SK-N-SH (cell line): ENCODE results near the gene STOML2. TPM values are rescaled to one million over a fixed set of nuclear protein-coding genes. Genes with fewer than 3 reads are reported as not detected.
A peak's percentile ranks its signal among the peaks of the same experiment; 100 is the strongest.

Experiments used
- CTCF ChIA-PET: fragments of 300-600, 350-600 bp; formaldehyde crosslinking; extraction: SDS; loops from one replicate; lab custom pipeline; 2021; lab: Yijun Ruan, JAX
- POLR2A ChIA-PET: fragments of 350-600 bp; sonication (Branson Sonifier 250); formaldehyde crosslinking; extraction: SDS; loops from one replicate; lab custom pipeline; 2020; ENCODE audit warnings: antibody characterized with exemption, inconsistent platforms; lab: Yijun Ruan, JAX
- DNase-seq: peaks from one replicate; pipeline ENCODE4 v3.0.0; 2012
- H2AFZ ChIP-seq: fragments of 200-600 bp; sonication (generic); 2 replicates; pipeline ENCODE4 v1.8.1; 2016; ENCODE audit warnings: antibody characterized with exemption, mild to moderate bottlenecking, low read depth
- H3F3A ChIP-seq: fragments of 200-600 bp; sonication (generic); replicated peaks from 2 replicates; pipeline ENCODE3; 2016; ENCODE audit warnings: antibody characterized with exemption, mild to moderate bottlenecking; ENCODE audit not compliant: insufficient read depth
- H3K27ac ChIP-seq, 2 experiments: fragments of 200-500 bp in 1 of 2; fragments of 200-600 bp in 1 of 2; sonication (Bioruptor generic) in 1 of 2; sonication (generic), shearing (Covaris generic) in 1 of 2; 2 replicates each; pipeline versions ENCODE4 v1.5.1 to v1.6.1; 2014 to 2016; ENCODE audit warnings: low read depth in 2 of 2, inconsistent platforms in 1 of 2, low read length in 1 of 2, mild to moderate bottlenecking in 1 of 2, mixed read lengths in 1 of 2
- H3K27me3 ChIP-seq: fragments of 200-600 bp; sonication (generic), shearing (Covaris generic); 2 replicates; pipeline ENCODE4 v1.6.1; 2016; ENCODE audit warnings: mixed run types; ENCODE audit not compliant: insufficient read depth
- H3K36me3 ChIP-seq, 2 experiments: fragments of 200-500 bp in 1 of 2; fragments of 200-600 bp in 1 of 2; sonication (Bioruptor generic) in 1 of 2; sonication (generic) in 1 of 2; replicated peaks in 1 of 2; 2 replicates each; pipeline versions ENCODE3 to v1.5.1; 2014 to 2016; ENCODE audit warnings: low read length in 1 of 2, mild to moderate bottlenecking in 1 of 2; ENCODE audit not compliant: insufficient read depth in 2 of 2, control insufficient read depth in 1 of 2
- H3K4me1 ChIP-seq, 2 experiments: fragments of 200-500 bp in 1 of 2; fragments of 200-600 bp in 1 of 2; sonication (Bioruptor generic) in 1 of 2; sonication (generic), shearing (Covaris generic) in 1 of 2; 2 replicates each; pipeline versions ENCODE4 v1.5.1 to v1.6.1; 2014 to 2016; ENCODE audit warnings: low read depth in 1 of 2, low read length in 1 of 2, mixed run types in 1 of 2; ENCODE audit not compliant: insufficient read depth in 2 of 2, control insufficient read depth in 1 of 2
- H3K4me2 ChIP-seq: fragments of 200-600 bp; sonication (generic), shearing (Covaris generic); 2 replicates; pipeline ENCODE4 v1.6.1; 2017; ENCODE audit warnings: mixed run types
- H3K4me3 ChIP-seq, 2 experiments: fragments of 200-500 bp in 1 of 2; fragments of 200-600 bp in 1 of 2; sonication (Bioruptor generic) in 1 of 2; sonication (generic), shearing (Covaris generic) in 1 of 2; 2 replicates each; pipeline versions ENCODE4 v1.5.1 to v1.8.1; 2014 to 2016; ENCODE audit warnings: low read depth in 2 of 2, inconsistent platforms in 1 of 2, low read length in 1 of 2, mild to moderate bottlenecking in 1 of 2, mixed read lengths in 1 of 2, moderate library complexity in 1 of 2
- H3K79me2 ChIP-seq: fragments of 200-600 bp; sonication (generic); 2 replicates; pipeline ENCODE4 v1.8.1; 2017; ENCODE audit warnings: mild to moderate bottlenecking; ENCODE audit not compliant: insufficient read depth
- H3K9ac ChIP-seq: fragments of 200-600 bp; sonication (generic); 2 replicates; pipeline ENCODE4 v1.6.1; 2017; ENCODE audit warnings: mixed run types
- H3K9me2 ChIP-seq: fragments of 200-600 bp; sonication (generic); 2 replicates; pipeline ENCODE4 v1.6.1; 2017; ENCODE audit warnings: mixed run types
- H3K9me3 ChIP-seq: fragments of 200-600 bp; sonication (generic); 2 replicates; pipeline ENCODE4 v1.6.1; 2017; ENCODE audit warnings: mixed run types, mild to moderate bottlenecking, moderate library complexity
- H4K20me1 ChIP-seq: fragments of 200-600 bp; sonication (generic); 2 replicates; pipeline ENCODE4 v1.6.1; 2017; ENCODE audit warnings: mild to moderate bottlenecking, mixed run types; ENCODE audit not compliant: insufficient read depth
- EP300 ChIP-seq, 2 experiments: IDR thresholded peaks; 2 replicates each; pipeline versions ENCODE4 v1.4.0 to v1.6.1; 2012; ENCODE audit warnings: borderline replicate concordance in 1 of 2, low read depth in 1 of 2, low read length in 1 of 2
- EZH2phosphoT487 ChIP-seq: fragments of 200-600 bp; sonication (generic); IDR thresholded peaks from 2 replicates; pipeline ENCODE4 v1.6.1; 2017; ENCODE audit warnings: low read depth, mixed run types, mild to moderate bottlenecking, antibody characterized with exemption, moderate library complexity, borderline replicate concordance
- FOXJ3 ChIP-seq: sonication (generic); formaldehyde crosslinking; IDR thresholded peaks from 2 replicates; pipeline ENCODE4 v1.5.1; 2020; ENCODE audit warnings: mild to moderate bottlenecking, missing genetic modification reagents
- FOXM1 ChIP-seq: IDR thresholded peaks from 2 replicates; pipeline ENCODE4 v1.4.0; 2012; ENCODE audit warnings: low read depth, mild to moderate bottlenecking
- MEF2A ChIP-seq: IDR thresholded peaks from 2 replicates; pipeline ENCODE4 v1.4.0; 2012; ENCODE audit warnings: low read depth, borderline replicate concordance
- MXI1 ChIP-seq: IDR thresholded peaks from 2 replicates; pipeline ENCODE4 v1.6.1; 2012; ENCODE audit warnings: mild to moderate bottlenecking, low read depth, low read length, improper control_type of control experiment
- NFIC ChIP-seq: IDR thresholded peaks from 2 replicates; pipeline ENCODE4 v1.4.0; 2012; ENCODE audit warnings: borderline replicate concordance
- RFX5 ChIP-seq: IDR thresholded peaks from 2 replicates; pipeline ENCODE4 v1.6.1; 2012; ENCODE audit warnings: mild to moderate bottlenecking, improper control_type of control experiment, low read length
- SMC3 ChIP-seq: IDR thresholded peaks from 2 replicates; pipeline ENCODE4 v1.6.1; 2012; ENCODE audit warnings: low read depth, low read length, improper control_type of control experiment
- TEAD4 ChIP-seq: IDR thresholded peaks from 2 replicates; pipeline ENCODE4 v1.4.0; 2012; ENCODE audit warnings: mild to moderate bottlenecking, borderline replicate concordance; ENCODE audit not compliant: insufficient read depth
- WGBS: methylation state at CpG from one replicate; pipeline ENCODE4 v1.1.6; 2017; ENCODE audit warnings: low lambda C conversion rate; 5-methylcytosine and 5-hydroxymethylcytosine counted together
- polyA plus RNA-seq, 3 experiments: library from polyadenylated mRNA; depleted of rRNA; stranded (reverse); fragments of >200 nt; gene quantifications; 2 replicates each; pipeline ENCODE4 v1.2.3, GENCODE V29; 2012
- TF ChIP-seq, protein P1 (sequence below): IDR thresholded peaks from 2 replicates; pipeline ENCODE4 v1.6.1; 2012; ENCODE audit warnings: mild to moderate bottlenecking, low read depth, low read length, moderate library complexity
- TF ChIP-seq, protein P2 (sequence below): IDR thresholded peaks from 2 replicates; pipeline ENCODE4; 2012
- TF ChIP-seq, protein P3 (sequence below): IDR thresholded peaks from 2 replicates; pipeline ENCODE4 v1.4.0; 2012; ENCODE audit warnings: low read depth, borderline replicate concordance
- TF ChIP-seq, protein P4 (sequence below): IDR thresholded peaks from 2 replicates; pipeline ENCODE4 v1.4.0; 2012; ENCODE audit warnings: low read depth
- TF ChIP-seq, protein P5 (sequence below): IDR thresholded peaks from 2 replicates; pipeline ENCODE4 v1.4.0; 2012; ENCODE audit warnings: low read depth, borderline replicate concordance

The STOML2 gene
- polyA plus RNA-seq, 1 of the 3 experiments (the other 2 are of a cell fraction), result 232 TPM

DNA sequence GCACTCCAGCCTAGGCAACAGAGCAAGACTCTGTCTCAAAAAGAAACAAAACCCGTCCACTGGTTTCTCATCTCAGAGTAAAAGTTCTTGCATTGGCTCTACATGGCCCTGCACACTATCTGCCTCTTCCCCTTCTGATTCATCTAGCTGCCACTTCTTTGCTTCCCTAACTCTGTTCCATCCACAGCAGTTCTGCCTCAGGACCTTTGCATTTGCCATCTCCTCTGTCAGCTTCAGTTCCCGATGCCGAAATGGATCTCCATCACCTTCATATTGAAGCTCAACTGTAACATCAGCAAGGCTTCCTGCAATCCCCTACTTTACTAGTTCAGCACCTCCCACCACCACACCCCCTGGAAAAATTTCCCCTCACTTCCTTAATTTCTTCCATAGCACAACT, 5.4 kb downstream of the STOML2 start:
- Histone ChIP-seq H3K36me3 (peaks cover 19 to 39% of the 10 kb centered on the region in 2 experiments), H4K20me1 (no peaks in the 10 kb centered on the region), H3K9me2 (no peaks in the 10 kb centered on the region), H3K27me3 (no peaks in the 10 kb centered on the region), H3K9me3 (no peaks in the 10 kb centered on the region), H3K4me1 (peaks cover 12 to 23% of the 10 kb centered on the region in 2 experiments; a peak in 3 of 4 replicates), H3K4me3 (no peak overlapping the region), H3K79me2 (peaks cover 29% of the 10 kb centered on the region), H3K9ac (no peak overlapping the region), H3F3A (peaks cover 9% of the 10 kb centered on the region), H2AFZ (no peak overlapping the region), H3K4me2 (no peak overlapping the region), H3K27ac (no peak overlapping the region)
- CTCF ChIA-PET, result interaction anchor here (1.1 to 7.4 kb wide), 3 partner anchors 26 to 199 kb away, joined by 4 to 54 read pairs (median 19); partner anchors contain the start of gene VCP
- POLR2A ChIA-PET, result interaction anchor here (1.2 kb wide), 1 partner anchor 16 kb away, joined by 3 read pairs; no protein-coding TSS in a partner anchor
- TF ChIP-seq SMC3, result no peak
- TF ChIP-seq, protein P1, sequence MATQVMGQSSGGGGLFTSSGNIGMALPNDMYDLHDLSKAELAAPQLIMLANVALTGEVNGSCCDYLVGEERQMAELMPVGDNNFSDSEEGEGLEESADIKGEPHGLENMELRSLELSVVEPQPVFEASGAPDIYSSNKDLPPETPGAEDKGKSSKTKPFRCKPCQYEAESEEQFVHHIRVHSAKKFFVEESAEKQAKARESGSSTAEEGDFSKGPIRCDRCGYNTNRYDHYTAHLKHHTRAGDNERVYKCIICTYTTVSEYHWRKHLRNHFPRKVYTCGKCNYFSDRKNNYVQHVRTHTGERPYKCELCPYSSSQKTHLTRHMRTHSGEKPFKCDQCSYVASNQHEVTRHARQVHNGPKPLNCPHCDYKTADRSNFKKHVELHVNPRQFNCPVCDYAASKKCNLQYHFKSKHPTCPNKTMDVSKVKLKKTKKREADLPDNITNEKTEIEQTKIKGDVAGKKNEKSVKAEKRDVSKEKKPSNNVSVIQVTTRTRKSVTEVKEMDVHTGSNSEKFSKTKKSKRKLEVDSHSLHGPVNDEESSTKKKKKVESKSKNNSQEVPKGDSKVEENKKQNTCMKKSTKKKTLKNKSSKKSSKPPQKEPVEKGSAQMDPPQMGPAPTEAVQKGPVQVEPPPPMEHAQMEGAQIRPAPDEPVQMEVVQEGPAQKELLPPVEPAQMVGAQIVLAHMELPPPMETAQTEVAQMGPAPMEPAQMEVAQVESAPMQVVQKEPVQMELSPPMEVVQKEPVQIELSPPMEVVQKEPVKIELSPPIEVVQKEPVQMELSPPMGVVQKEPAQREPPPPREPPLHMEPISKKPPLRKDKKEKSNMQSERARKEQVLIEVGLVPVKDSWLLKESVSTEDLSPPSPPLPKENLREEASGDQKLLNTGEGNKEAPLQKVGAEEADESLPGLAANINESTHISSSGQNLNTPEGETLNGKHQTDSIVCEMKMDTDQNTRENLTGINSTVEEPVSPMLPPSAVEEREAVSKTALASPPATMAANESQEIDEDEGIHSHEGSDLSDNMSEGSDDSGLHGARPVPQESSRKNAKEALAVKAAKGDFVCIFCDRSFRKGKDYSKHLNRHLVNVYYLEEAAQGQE, result no peak
- no peak for TF ChIP-seq FOXJ3 (CRISPR knock-in tag)
- DNase-seq, result no peak
- 87% methylated on average over 3 of the region's 3 CpGs for WGBS

DNA sequence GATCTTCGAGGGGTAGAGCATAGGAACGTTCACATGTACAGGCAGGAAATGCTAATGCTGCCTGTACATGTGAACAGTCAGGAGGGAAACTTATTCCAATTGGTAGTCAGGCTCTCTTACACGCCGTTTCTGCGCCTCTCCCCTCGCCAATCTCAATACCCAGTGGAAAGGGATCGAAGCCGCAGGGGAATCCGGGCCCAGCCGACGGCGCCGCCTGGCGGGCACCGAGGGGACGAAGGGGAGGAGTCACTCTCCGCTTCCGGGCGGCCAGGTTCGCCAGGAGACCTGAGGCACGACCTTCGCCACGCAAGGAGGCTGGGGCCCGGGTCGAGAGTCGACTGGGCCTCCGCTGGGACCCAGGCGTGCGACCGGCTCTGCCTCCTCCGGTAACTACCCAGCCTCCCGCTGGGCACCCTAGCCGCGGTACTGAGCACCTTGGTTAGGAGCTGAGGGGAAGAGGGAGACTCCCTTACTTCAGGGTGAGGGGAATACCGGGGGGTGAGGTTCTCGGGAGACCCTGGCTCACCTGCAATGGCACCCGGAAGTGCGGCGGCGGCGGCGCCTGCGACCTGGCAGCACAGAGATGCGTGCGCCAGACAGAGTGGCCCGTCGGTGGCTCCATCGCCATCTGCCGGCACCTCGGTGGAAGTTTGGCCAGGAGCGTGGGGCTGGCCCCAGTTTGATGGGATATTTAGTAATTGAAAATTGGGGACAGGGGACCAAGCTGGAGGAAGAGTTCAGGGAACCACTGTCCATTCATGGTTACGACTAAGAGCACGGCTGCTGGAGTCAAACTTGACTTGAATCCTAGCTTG, 6.7 kb downstream of the STOML2 start, which contains the start of gene PIGO:
Gene PIGO (minus strand): TSS at position 557 of the 815 bp plus-strand sequence. CDS start 1,026 bp downstream, outside the sequence.
- 2% methylated on average over 37 of the region's 53 CpGs for WGBS
- H2AFZ ChIP-seq, result peak within 1 kb of the TSS; percentile 98
- peaks cover 5 to 11% of the 10 kb centered on the region in 2 experiments; a peak in 1 of 4 replicates for H3K4me1 ChIP-seq
- ChIA-PET POLR2A (interaction anchor here (0.7 to 1.4 kb wide), 3 partner anchors 16 to 562 kb away, joined by 3 to 8 read pairs (median 6); partner anchors contain the start of genes CCDC107, FANCG and VCP), CTCF (interaction anchor here (0.7 to 7.4 kb wide), 30 partner anchors 9 to 461 kb away, joined by 3 to 55 read pairs (median 4); partner anchors contain the start of genes ATOSB, DNAJB5, FANCG and VCP)
- peaks cover 15% of the 10 kb centered on the region; the same call in 1 of the 2 replicates for H3K79me2 ChIP-seq
- no peaks in the 10 kb centered on the region for H4K20me1 ChIP-seq
- no peaks in the 10 kb centered on the region for H3K27me3 ChIP-seq
- H3K36me3 ChIP-seq, result peaks cover 20 to 45% of the 10 kb centered on the region in 2 experiments
- peak within 1 kb of the TSS; percentile 99 for H3K9ac ChIP-seq
- H3K9me2 ChIP-seq, result no peaks in the 10 kb centered on the region
- H3K4me3 ChIP-seq, result peak within 1 kb of the TSS; percentile 84 to 99
- peak; percentile 92 for DNase-seq
- no peaks in the 10 kb centered on the region for H3K9me3 ChIP-seq
- H3K4me2 ChIP-seq, result peak within 1 kb of the TSS; percentile 99
- peak within 1 kb of the TSS; percentile 95 to 96 for H3K27ac ChIP-seq
- H3F3A ChIP-seq, result peaks cover 9% of the 10 kb centered on the region
- TF ChIP-seq RFX5 (no peak), FOXM1 (no peak), MEF2A (no peak), FOXJ3 (CRISPR knock-in tag) (0 out of 2 replicates have a peak, but pooled peaks have one; percentile 66), NFIC (no peak), EZH2phosphoT487 (no peak), MXI1 (peak; percentile 71), TEAD4 (no peak), EP300 (IDR thresholded peaks at IDR 0.05; ENCODE audit: borderline replicate concordance in 1 of 2, low read depth in 1 of 2, low read length in 1 of 2) (no peak; a peak in 1 of 4 replicates)
- TF ChIP-seq, protein P2, sequence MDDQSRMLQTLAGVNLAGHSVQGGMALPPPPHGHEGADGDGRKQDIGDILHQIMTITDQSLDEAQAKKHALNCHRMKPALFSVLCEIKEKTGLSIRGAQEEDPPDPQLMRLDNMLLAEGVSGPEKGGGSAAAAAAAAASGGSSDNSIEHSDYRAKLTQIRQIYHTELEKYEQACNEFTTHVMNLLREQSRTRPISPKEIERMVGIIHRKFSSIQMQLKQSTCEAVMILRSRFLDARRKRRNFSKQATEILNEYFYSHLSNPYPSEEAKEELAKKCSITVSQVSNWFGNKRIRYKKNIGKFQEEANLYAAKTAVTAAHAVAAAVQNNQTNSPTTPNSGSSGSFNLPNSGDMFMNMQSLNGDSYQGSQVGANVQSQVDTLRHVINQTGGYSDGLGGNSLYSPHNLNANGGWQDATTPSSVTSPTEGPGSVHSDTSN, result no peak
- TF ChIP-seq, protein P3, sequence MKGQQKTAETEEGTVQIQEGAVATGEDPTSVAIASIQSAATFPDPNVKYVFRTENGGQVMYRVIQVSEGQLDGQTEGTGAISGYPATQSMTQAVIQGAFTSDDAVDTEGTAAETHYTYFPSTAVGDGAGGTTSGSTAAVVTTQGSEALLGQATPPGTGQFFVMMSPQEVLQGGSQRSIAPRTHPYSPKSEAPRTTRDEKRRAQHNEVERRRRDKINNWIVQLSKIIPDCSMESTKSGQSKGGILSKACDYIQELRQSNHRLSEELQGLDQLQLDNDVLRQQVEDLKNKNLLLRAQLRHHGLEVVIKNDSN, result no peak
- TF ChIP-seq, protein P4, sequence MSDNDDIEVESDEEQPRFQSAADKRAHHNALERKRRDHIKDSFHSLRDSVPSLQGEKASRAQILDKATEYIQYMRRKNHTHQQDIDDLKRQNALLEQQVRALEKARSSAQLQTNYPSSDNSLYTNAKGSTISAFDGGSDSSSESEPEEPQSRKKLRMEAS, result peak; percentile 79
- TF ChIP-seq, protein P5, sequence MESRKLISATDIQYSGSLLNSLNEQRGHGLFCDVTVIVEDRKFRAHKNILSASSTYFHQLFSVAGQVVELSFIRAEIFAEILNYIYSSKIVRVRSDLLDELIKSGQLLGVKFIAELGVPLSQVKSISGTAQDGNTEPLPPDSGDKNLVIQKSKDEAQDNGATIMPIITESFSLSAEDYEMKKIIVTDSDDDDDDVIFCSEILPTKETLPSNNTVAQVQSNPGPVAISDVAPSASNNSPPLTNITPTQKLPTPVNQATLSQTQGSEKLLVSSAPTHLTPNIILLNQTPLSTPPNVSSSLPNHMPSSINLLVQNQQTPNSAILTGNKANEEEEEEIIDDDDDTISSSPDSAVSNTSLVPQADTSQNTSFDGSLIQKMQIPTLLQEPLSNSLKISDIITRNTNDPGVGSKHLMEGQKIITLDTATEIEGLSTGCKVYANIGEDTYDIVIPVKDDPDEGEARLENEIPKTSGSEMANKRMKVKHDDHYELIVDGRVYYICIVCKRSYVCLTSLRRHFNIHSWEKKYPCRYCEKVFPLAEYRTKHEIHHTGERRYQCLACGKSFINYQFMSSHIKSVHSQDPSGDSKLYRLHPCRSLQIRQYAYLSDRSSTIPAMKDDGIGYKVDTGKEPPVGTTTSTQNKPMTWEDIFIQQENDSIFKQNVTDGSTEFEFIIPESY, result 0 out of 2 replicates have a peak, but pooled peaks have one; percentile 28
